GM21526 (cell line): ENCODE results near the gene ZBTB45.

Experiments used
- ATAC-seq: cut with Tn5 transposase; IDR thresholded peaks from one replicate; pipeline ENCODE4 v1.9.1; 2021; ENCODE audit warnings: moderate library complexity; ENCODE audit not compliant: unreplicated experiment, low FRiP score

ZBTB45 gene

GRCh38 chr19:58555369-58555885, 35.8 kb upstream of the ZBTB45 start:
- no peak for ATAC-seq

GRCh38 chr19:58554494-58555368, 35.1 kb upstream of the ZBTB45 start, which contains the start of gene CHMP2A:
Gene CHMP2A (minus strand): TSS chr19:58555105. CDS start chr19:58554212, 893 bp downstream.
- ATAC-seq: peak; percentile 37

- no peak for ATAC-seq
These were observed 34.3 kb upstream of the ZBTB45 start for GRCh38 chr19:58553799-58554493.

- no peak for ATAC-seq
These were observed 33.0 kb upstream of the ZBTB45 start for GRCh38 chr19:58552655-58553054.

GRCh38 chr19:58551577-58552471, 32.2 kb upstream of the ZBTB45 start:
- no peak for ATAC-seq

- no peak for ATAC-seq
These were observed 31.5 kb upstream of the ZBTB45 start for GRCh38 chr19:58551123-58551497.

- no peak for ATAC-seq
These were observed 30.9 kb upstream of the ZBTB45 start for GRCh38 chr19:58550362-58551122.

GRCh38 chr19:58549664-58550361, 30.2 kb upstream of the ZBTB45 start:
- no peak for ATAC-seq

GRCh38 chr19:58548859-58549663, 29.5 kb upstream of the ZBTB45 start:
- no peak for ATAC-seq

- ATAC-seq: no peak
These were observed 28.0 kb upstream of the ZBTB45 start for GRCh38 chr19:58547323-58548312.

- no peak for ATAC-seq
These were observed 26.5 kb upstream of the ZBTB45 start for GRCh38 chr19:58546019-58546530.

GRCh38 chr19:58545286-58546018, 25.8 kb upstream of the ZBTB45 start:
- no peak for ATAC-seq

- peak; percentile 35 for ATAC-seq
These were observed 25.1 kb upstream of the ZBTB45 start for GRCh38 chr19:58544591-58545285.

GRCh38 chr19:58543826-58544590, 24.4 kb upstream of the ZBTB45 start, which contains the start of gene TRIM28:
Gene TRIM28 (plus strand): TSS chr19:58544064. CDS start chr19:58544758, 694 bp downstream.
- peak; percentile 82 for ATAC-seq
